ENCODE measurements around the gene SNX22. TPM values are rescaled to one million over a fixed set of nuclear protein-coding genes. Genes with fewer than 3 reads are reported as not detected.

The SNX22 gene
- total RNA-seq, 6 experiments from 2014 or later, result 0.43 to 4.2 (median 1.6) TPM

DNA sequence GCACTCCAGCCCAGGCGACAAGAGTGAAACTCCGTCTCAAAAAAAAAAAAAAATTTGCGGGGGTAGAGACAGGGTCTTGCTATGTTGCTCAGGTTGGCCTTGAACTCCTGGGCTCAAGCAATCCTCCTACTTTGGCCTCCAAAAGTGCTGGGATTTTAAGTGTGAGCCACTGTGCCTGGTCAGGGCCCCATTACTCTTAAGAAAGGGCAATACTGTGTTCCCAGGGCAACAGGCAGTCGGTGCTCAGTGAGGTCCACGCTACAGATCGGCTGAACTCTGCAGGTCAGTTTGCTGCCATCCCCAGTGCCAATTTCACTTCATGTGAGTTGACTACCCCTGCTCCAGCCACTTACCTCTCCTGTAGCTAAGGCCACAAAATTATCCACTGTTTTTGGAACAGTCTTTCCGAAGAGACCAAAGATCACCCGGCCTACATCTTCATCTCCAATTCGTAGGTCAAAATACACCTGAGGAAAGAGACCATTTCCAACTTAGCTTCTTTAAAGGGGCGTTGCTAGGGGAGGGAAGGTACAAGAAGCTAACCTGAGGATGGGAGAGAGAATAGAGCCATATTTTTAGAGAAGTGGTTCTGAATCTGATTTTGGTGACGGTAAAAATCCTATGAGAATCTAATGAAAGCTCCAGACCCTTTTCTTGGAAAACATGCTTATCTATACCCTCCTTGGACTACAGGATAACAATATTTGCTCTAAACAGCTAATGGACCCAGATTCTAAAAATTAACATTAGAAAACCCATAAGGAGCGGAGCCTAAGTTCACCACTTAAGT is 10.4 kb downstream of the SNX22 start:
- DNase-seq, result peak in 1 of 3 donors; percentile 37
- 23% methylated on average over 9 of the region's 12 CpGs for WGBS (ENCODE audit: insufficient coverage, low coverage, low lambda C conversion rate, missing lambda C conversion rate)
- ATAC-seq, result no peak
- TF ChIP-seq, protein P1, sequence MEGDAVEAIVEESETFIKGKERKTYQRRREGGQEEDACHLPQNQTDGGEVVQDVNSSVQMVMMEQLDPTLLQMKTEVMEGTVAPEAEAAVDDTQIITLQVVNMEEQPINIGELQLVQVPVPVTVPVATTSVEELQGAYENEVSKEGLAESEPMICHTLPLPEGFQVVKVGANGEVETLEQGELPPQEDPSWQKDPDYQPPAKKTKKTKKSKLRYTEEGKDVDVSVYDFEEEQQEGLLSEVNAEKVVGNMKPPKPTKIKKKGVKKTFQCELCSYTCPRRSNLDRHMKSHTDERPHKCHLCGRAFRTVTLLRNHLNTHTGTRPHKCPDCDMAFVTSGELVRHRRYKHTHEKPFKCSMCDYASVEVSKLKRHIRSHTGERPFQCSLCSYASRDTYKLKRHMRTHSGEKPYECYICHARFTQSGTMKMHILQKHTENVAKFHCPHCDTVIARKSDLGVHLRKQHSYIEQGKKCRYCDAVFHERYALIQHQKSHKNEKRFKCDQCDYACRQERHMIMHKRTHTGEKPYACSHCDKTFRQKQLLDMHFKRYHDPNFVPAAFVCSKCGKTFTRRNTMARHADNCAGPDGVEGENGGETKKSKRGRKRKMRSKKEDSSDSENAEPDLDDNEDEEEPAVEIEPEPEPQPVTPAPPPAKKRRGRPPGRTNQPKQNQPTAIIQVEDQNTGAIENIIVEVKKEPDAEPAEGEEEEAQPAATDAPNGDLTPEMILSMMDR (IDR thresholded peaks at IDR 0.05), result no peak
- TF ChIP-seq POLR2A (IDR thresholded peaks at IDR 0.05), result no peak
- Histone ChIP-seq H3K27ac (peak overlapping the region in 2 of 3 donors; percentile 79 to 86), H3K4me3 (peak overlapping the region; percentile 75 to 99 (median 96)), H3K27me3 (no peaks in the 10 kb centered on the region), H3K9me3 (no peaks in the 10 kb centered on the region), H3K4me1 (peaks cover 0 to 50% (median 16%) of the 10 kb centered on the region in 4 donors), H3K36me3 (peaks cover 22 to 50% (median 37%) of the 10 kb centered on the region in 4 donors)
- intact Hi-C loops (cut with DNase I), result no loop called here

DNA sequence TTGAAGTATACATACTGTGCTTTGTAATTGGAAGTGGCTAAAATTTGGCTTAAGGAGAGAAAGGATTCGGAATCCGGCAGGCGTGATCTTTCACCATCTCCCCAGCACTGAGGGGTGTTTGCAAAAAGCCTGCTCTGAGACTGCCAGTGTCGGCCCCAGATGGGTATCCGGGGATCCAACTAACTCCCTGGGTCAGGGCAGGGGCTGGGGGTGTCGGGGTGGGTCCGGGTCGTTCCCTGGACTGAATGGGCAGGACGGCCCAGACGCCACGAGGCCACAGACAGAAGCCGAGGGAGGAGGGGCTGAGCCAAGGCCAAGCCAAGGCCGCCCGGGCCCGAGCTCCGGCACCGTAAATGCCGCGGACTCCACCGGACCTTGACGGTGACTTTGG is 10.9 kb downstream of the SNX22 start:
- Histone ChIP-seq H3K4me3 (peak overlapping the region; percentile 75 to 99 (median 96)), H3K4me1 (peaks cover 0 to 50% (median 16%) of the 10 kb centered on the region in 4 donors), H3K9me3 (no peaks in the 10 kb centered on the region), H3K27ac (peak overlapping the region; percentile 79 to 86 (median 84)), H3K27me3 (no peaks in the 10 kb centered on the region), H3K36me3 (peaks cover 22 to 44% (median 34%) of the 10 kb centered on the region in 4 donors)
- peak; percentile 31 to 48 (median 40) for ATAC-seq
- intact Hi-C loops (cut with DNase I), result no loop called here
- TF ChIP-seq, protein P1 (IDR thresholded peaks at IDR 0.05), result no peak
- no peak for TF ChIP-seq POLR2A (IDR thresholded peaks at IDR 0.05)
- DNase-seq, result no peak
- 3% methylated on average over 4 of the region's 21 CpGs for WGBS (ENCODE audit: insufficient coverage, low coverage, low lambda C conversion rate, missing lambda C conversion rate)

DNA sequence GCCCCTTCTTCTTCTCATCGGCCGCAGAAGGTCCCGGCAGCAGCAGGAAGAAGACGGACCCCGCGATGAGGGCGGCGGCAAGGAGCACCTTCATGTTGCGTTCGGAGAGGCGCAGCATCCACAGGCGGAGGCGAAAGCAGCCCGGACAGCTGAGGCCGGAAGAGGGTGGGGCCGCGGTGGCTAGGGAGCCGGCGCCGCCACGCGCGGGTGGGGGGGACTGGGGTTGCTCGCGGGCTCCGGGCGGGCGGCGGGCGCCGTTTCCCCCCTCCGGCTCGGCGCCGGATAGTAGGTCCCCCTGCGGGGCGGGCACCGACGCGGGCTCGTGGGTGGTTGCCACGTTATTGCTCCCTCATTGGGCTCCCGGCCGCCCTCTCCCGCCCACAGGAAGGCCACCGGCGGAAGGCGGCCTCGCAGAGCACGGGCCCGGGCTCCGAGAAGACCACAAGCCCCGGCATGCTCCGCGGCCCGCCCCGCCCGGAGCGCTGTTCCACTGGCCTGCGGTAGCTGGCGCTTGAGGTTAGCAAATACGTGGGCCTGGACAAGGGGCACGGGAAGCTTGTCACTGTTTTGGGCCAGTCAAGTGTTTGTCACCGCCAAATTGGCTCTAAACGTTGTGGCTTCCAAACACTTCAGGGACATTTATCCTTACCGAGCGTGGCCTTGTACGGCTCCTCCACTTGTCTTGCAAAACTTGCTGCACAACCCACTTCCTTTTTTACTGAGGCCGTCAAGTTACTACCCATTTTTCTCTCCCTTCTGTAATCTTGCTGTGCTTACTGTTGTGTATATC is 11.5 kb downstream of the SNX22 start, which contains the start of gene PPIB:
PPIB (minus strand) TSS at position 154 of the 790 bp plus-strand sequence; CDS start at position 118, 36 bp downstream.
- TF ChIP-seq, protein P1 (IDR thresholded peaks at IDR 0.05), result peak in 3 of 4 donors; percentile 51 to 61 (median 52)
- peak; percentile 92 for TF ChIP-seq POLR2A (IDR thresholded peaks at IDR 0.05)
- WGBS (ENCODE audit: insufficient coverage, low coverage, low lambda C conversion rate, missing lambda C conversion rate), result 0% methylated on average over 19 of the region's 69 CpGs
- Histone ChIP-seq H3K4me3 (peak within 1 kb of the TSS; percentile 75 to 99 (median 96)), H3K36me3 (peaks cover 21 to 38% (median 29%) of the 10 kb centered on the region in 4 donors), H3K9me3 (no peaks in the 10 kb centered on the region), H3K4me1 (peaks cover 0 to 50% (median 16%) of the 10 kb centered on the region in 4 donors), H3K27me3 (no peaks in the 10 kb centered on the region), H3K27ac (peak within 1 kb of the TSS; percentile 84 to 86 (median 86))
- intact Hi-C loops (cut with DNase I), result no loop called here
- peak; percentile 99 for DNase-seq
- ATAC-seq, result peak; percentile 88 to 96 (median 91)

DNA sequence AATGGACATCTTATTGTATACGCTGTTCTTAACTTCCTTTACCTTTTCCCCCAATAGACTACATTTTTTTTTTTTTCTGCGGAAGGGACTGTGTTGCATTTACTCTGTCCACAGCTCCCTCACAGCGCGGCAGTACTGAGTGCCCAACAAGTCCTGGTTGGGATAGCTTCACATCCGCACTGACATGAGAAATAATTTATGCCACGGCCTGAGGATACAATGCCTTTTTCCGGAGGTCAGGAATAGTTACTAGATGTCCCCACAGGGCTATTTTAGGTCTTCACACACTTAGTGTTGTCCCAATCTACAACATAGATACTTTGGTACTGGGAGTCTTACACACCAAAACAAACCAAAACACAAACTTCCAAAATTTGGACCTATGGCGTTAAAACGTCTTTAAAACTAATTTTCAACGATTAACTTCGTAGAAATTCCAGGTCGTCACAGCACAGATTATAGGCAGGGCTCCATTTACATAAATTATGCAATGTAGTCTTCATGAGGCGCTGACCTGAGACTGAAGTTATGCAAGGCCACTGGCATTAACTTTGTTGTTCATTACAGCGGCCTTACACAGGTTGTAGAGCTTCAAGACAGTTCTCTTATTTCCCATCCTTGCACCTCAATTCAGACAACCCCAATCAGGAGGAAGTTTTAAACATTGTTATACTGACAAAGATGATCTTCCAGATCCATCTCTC is 12.3 kb downstream of the SNX22 start:
- Histone ChIP-seq H3K9me3 (no peaks in the 10 kb centered on the region), H3K36me3 (peaks cover 14 to 31% (median 23%) of the 10 kb centered on the region in 4 donors), H3K4me1 (peaks cover 0 to 47% (median 16%) of the 10 kb centered on the region in 4 donors), H3K27me3 (no peaks in the 10 kb centered on the region), H3K4me3 (peak overlapping the region; percentile 14 to 96 (median 40)), H3K27ac (peak overlapping the region; percentile 84 to 86 (median 86))
- ATAC-seq (peak; percentile 27 to 51 (median 40)), DNase-seq (peak in 1 of 3 donors; percentile 65)
- TF ChIP-seq, protein P1 (IDR thresholded peaks at IDR 0.05), result peak in 1 of 4 donors; percentile 2
- no peak for TF ChIP-seq POLR2A (IDR thresholded peaks at IDR 0.05)
- WGBS (ENCODE audit: insufficient coverage, low coverage, low lambda C conversion rate, missing lambda C conversion rate), result 15% methylated on average over 12 of the region's 14 CpGs
- intact Hi-C loops (cut with DNase I), result no loop called here

Data from right lobe of liver (tissue), 6 donors.